Occipital lobe (tissue), 2 donors: ENCODE measurements around the gene EEF2K. TPM values are rescaled to one million over a fixed set of nuclear protein-coding genes. Genes with fewer than 3 reads are reported as not detected.

Source experiments
- DNase-seq: peaks from one replicate; lab custom pipeline; 2025; lab: John Stamatoyannopoulos, UW
- total RNA-seq: library from RNA; depleted of rRNA; stranded (reverse); fragments of >200 nt; gene quantifications from one replicate; pipeline ENCODE4 v1.2.3, GENCODE V29; 2014

Gene EEF2K
- total RNA-seq, 1 donor from 2014 or later, result 10.9 TPM

DNA sequence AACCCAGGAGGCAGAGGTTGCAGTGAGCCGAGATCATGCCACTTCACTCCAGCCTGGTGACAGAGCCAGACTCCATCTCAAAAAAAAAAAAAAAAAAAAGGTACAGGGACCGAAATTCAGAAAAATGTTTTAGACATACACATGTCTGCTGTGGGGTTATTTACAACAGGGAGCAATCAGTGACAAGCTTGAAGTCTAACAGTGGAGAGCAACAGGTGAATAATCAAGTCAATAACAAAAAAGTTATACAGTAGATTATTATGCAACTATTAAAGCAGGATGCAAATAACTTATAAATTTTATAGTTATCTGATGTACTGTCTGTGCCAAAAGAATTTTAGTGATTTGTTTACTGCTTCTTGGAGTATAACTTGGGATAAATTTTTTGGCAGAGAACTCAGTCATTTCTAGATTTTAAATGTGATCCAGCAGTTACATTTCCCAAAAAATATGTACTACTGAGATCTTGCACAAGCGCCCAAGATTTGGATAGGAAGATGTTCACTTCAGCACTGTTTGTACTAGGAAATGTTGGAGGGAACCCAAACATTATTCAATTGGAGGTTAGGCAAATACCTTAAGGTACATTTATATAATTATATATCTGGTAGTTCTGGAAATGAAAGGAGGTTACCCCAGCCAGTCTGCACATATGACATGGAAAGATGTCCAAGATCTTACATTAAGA is 34.1 kb downstream of the EEF2K start:
- DNase-seq, result no peak

DNA sequence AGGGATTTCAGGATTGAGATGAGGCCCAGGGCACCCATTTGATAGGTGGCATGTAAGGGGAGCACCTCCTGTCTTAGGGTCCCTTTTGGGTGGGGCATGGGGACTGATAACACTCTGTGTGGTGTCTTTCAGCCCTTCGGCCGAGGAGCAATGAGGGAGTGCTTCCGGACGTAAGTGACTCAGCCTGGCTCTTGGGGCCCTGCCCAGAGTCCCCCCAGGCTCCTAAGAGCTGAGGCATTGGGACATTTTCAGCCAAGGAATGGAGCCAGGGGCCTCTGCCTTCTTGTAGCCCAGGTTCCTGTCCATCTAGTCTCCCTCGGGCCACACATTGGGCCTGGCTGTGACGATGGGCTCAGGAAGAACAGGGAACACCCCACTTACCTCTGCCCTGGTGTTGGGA is 44.4 kb downstream of the EEF2K start:
- DNase-seq, result no peak

DNA sequence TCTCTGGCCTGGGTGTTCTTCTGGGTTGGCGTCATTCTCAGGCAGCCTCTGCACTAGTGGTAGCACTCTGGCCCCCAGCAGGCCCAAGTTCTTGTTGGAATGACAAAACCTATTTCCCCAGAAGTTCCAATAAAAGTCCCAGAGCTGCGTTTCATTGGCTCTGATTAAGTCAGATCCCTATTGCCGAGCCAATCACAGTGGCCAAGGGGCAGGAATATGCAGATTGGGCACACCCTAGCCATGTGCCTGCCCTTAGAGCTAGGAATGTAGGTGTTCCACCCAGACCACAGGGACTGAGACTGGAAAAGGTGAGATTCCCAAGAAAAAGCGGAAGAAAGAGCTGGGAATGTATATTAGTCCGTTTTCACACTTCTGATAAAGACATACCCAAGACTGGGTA is 46.2 kb downstream of the EEF2K start:
- DNase-seq, result no peak

DNA sequence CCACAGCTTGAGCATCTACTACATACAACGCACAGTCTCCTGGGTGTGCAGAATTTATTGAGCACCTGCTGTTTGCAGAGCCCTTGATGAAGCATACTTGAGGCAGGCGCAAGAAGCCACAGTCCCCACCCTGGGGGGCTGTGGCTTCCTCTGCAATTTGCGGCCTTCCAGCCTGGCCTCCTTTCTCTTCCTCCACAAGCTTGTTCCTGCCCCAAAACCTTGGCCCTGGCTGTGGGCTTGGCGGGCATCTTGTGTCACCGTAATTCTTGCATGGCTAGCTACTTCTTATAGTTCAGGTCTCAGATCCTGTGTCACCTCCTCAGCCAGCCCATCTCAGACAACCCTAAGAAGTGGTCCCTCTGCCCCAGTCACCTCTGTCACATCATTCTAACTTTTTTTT is 47.2 kb downstream of the EEF2K start:
- DNase-seq, result no peak

DNA sequence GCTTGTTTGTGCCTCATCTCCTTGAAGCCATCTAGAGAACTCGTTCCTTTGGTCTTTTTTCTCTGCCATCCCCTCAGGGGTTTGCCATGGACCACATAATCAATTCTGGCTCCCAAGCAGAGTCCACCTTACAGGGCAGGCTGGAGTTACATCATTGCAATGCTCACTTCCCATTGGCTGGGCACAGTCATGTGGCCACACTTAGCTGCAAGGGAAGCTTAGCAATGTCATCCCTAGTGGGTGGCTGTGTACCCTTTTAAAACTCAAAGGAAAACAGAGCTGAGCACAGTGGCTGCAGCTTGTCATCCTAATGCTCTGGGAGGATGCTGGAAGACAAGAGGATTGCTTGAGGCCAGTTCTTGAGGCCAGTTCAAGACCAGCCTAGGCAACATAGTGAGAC is 49.3 kb downstream of the EEF2K start:
- DNase-seq, result no peak

DNA sequence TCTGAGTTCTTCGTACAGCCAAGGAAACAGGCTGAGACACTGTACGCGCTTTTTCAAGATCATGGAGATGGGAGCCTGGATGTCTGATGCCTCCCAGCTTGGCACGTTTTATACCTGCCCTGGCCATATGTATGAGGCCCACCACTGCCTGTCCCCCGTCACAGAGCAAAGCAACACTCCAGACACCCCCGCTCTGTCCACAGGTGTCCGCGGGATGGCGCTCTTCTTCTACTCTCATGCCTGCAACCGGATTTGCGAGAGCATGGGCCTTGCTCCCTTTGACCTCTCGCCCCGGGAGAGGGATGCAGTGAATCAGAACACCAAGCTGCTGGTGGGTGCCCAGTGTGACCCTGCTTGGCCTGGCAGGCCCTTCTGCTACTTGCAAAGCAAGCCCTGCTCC is 51.4 kb downstream of the EEF2K start:
- no peak for DNase-seq

DNA sequence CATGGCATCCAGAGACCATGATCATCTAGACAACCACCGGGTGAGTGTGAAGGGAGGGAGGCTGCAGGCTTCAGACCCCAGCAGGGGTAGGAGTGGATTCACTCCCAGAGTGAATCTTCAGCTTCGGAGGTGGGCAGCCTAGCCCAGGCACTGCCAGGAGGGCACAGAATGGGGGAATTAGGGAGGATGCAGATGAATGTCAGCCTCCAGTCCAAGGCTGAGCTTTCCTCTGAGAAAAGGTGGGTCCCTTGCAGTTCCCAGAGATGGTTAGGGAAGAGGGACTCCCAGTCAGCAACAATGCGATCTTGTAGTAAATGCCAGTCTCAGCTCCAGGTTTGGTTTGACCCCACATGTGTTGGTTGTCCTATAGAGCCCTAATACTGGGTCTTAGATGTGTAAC is 54.4 kb downstream of the EEF2K start:
- no peak for DNase-seq

DNA sequence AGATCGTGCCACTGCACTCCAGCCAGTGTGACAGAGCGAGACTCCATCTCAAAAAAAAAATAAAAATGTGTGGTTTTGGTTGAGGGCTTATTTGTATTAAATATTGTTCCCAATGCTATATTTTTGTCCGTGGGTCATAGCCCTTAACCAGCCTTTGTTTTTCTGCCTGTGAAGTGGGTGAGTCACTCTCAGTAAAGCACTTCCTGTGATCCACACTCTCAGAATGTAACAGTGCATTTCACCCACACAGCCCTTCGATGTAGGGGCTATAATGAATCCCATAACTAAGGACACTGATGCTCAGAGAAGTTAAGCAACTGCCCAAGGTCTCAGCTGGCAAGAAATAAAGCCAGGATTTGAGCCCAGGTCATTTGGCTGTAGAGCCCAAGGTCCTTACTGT is 56.4 kb downstream of the EEF2K start:
- no peak for DNase-seq

DNA sequence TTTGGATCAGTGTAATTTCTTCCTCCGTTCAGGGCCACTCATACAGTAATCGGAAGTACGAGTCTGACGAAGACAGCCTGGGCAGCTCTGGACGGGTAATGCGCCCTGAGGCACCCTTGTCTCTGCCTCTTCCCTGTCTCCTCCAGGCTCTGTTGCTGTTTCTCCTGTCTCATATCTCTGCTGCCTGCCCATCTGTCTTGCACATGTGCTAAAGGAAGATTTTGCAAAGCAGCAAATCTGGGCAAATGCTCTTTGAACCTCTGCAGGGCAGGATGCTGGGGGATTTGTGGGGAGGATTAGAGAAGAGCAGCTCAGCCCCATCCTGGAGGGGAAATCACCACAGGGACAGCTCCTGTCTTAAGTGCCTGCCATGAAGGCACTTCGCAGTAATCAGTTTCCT is 58.7 kb downstream of the EEF2K start:
- no peak for DNase-seq

DNA sequence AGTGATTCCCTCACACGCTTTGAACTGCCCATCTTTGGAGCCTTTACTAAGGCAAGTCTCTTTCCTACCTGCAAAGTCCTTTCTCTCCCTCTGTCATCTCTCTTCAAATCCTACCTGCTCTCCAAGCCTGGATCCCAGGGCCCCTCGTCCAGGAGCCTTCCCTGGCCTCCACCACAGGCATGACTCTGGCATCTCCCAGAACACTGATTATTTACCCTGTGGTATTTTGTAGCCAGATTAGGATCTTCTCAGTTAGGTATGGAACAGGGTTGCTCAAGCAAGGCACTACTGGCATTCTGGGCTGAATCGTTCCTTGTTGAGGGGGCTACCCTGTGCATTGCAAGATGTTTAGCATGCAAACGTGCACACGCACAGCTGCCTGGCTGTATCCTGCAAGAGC is 59.3 kb downstream of the EEF2K start:
- no peak for DNase-seq

DNA sequence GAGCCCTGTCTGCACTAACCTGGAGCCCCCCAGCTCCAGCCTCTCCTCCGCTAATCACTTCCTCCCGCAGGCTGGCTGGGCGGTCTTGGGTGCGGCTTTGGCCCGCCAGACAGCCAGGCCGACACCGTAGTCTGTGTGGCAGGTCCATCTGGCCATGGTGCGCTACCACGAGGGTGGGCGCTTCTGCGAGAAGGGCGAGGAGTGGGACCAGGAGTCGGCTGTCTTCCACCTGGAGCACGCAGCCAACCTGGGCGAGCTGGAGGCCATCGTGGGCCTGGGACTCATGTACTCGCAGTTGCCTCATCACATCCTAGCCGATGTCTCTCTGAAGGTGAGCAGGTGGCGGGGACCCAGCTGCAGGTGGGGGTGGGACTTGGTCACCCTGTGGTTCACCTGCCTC is 60.5 kb downstream of the EEF2K start:
- no peak for DNase-seq

DNA sequence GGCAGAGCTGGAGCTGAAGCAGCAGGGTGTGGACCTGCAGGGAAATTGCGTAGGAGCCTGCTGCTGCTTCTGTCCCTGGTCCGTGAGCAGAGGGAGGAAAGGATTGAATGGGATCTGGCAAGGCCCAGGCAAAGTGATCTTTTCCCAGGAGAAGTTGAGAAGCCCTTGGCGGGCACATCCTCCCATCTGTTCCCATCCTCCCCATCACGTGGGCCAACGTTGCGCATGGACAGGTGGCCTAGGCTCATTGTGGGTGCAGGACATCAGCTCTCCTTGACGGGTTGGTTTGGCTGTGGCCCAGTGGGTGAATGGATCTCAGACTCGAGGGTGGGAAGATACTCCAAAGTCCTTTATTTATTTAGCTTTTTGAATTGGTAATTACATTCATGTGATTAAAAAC is 61.7 kb downstream of the EEF2K start:
- DNase-seq, result no peak

DNA sequence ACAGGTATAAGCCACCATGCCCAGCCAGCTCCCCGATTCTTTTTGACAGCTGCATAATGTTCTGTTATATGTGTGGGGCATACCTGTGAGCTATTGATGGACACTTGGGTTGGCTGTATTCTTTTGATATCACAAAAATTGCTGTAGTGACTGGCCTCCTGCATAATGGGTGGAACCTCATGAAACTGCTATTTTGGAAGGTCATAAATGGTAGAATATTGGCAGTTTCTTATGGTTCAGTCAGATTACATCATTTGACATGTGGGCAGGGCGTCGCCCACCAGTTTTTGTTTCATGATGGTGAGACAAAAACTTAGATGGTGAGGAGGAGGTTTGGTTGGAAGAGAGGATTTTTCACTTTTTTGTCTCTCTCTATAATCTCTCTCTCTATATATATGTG is 64.4 kb downstream of the EEF2K start:
- DNase-seq, result no peak

DNA sequence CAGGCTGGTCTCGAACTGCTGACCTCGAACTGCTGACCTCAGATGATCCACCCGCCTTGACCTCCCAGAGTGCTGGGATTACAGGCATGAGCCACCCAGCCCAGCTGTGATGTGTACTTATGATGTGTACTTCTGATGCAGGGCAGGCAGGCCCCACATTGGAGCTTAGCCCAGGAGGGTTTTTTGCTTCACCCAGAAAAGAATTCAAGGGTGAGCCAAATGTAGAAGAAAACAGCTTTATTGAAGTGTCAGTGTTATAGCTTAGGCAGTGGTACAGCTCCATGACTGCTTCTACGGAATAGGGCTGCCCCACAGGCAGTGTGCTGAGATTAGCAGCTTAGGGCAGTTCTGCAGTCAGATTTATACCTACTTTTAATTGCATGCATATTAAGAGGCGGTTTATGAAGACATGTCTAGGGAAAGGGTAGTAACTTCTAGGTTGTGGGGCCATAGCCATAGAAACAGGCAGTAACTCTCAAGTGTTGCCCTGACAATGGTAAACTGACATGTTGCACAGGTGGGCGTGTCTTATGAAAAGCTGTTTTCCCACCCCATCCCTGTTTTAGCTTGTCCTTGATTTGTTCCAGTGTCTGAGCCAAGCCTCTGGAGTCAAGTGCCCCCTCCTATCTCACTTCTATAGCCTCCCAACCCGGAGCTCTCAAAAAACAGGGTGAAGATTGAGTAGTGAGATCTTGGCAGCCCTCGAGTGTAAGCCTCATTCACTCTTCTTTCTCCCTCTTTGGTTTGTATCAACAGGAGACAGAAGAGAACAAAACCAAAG is 67.0 kb downstream of the EEF2K start:
- DNase-seq, result no peak

DNA sequence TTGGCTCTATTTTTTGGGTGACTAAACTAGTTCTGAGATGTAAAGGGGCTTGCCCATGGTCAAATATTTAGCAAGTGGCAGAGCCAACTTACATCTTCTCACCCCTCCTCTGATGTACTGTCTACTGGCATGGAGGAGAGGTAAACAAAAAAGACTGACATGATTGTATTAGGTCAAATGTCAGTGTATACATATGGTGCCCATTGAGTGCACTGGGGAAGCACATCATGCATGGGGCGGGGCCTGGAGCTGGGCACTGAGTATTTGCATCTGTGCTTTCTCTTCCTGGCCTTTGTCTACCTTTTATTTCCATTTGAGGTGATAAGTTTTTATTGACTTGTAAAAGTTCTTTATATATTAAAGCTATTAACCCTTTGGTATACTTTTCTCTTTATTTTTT is 68.8 kb downstream of the EEF2K start:
- no peak for DNase-seq

DNA sequence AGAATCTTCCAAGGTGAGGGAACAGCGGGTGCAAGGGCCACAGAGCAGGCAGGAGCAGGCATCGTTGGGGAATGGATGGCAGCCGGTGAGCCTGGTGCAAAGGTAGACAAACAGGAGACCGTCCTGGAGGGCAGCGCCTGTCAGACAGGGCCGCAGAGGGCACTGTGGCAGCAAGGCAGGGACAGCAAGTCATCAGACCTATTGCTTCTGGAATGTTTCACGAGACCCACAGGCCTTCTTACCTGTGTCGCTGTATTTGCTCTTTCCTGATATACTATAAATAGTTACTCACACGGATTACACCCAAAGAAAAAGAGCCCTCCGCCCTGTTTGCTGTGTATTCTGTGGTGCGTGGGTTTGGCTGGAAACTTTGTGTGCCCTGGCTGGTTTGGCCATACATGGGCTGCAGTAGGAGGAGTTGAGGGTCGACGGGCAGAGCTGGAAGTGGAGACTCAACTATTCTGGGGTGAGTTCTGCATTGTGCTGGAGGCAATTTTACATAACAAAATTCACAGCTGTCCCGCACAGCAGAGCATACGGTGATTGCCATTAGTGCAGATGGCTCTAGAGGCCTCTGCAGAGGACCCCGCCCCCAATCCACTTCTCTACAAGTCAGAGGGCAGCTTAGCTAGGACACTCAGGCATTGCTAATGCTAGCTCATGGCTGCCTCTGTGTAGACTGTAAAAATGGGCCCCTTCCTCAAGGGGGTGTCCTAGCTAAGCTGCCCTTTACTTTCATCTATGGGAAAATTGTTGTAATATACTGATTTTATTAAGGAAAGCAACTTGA is 72.6 kb downstream of the EEF2K start:
- no peak for DNase-seq

DNA sequence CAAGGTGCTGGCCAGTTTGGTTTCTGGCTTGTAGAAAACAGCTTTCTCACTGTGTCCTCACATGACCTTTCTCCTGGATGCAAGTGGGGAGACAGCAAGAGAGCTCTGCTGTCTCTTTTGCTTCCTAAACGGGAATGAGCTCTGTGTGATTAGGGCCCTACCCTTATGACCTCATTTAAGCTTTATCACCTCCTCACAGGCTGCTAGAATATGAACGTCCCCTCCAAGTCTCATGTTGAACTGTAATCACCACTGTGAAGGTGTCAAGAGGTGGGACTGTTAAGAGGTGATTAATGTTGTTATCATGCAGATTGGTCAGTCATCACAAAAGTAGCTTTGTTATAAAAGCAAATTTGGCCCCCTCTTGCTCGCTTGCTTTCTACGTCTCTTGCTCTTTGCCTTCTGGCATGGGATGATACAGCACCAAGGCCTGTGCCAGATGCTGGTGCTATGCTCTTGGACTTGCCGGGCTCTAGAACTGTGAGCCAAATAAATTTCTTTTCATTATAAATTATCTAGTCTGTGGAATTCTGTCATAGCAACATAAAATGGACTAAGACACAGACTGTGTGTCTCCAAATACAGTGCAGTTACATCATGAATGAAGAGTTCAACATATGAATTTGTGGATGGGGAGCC is 76.3 kb downstream of the EEF2K start:
- DNase-seq, result no peak

DNA sequence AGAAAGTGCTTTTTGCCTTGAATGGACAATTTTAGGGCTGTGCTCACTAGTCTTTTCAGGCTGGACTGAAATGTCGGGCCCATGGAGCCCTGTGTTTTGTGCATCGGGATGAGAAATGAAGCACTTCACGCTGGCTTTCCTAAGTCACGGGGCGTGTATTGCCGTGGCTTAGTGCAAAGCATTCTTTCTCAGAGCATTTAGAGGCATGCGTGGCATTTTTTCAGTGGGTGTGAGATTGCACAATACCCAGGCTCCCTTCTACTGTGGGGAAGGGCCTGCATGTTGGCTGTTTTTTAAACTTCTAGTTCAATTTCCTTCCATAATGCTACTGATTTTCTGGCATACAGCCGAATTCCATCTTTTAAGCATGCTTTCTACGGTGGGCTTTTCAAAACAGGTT is 78.6 kb downstream of the EEF2K start:
- no peak for DNase-seq

DNA sequence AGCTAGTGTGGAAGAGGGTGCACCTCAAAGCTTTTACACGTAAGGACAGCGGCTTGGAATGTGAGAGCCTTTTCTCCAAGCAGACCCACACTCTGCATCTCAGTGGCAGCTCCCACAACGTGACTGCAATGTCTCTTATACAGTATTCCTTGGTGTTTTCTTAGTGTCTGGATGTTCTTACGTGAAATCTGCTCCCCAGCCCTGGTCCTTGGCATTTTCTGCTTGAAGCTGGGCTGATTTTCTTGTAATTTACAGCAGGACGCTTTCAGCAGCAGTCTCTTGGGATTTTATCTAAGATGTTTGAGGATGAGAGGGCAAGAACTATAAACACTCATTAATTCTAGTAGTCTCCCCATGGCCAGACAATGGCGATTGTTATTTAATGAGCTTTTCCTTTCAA is 79.0 kb downstream of the EEF2K start:
- no peak for DNase-seq

DNA sequence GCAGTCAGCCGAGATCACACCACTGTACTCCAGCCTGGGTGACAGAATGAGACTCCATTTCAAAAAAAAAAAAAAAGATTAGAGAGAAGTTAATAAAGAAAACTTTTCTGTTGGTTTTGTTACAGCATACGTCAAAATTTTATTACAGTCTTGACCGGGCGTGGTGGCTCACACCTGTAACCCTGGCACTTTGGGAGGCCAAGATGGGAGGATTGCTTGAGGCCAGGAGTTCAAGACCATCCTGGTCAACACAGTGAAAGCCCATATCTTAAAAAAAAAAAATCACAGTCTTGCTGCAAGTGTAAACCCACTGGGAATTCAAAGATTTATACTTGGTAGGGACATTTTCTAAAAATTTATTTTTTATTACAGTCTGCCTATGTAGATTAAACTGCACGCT is 84.9 kb downstream of the EEF2K start:
- DNase-seq, result no peak

DNA sequence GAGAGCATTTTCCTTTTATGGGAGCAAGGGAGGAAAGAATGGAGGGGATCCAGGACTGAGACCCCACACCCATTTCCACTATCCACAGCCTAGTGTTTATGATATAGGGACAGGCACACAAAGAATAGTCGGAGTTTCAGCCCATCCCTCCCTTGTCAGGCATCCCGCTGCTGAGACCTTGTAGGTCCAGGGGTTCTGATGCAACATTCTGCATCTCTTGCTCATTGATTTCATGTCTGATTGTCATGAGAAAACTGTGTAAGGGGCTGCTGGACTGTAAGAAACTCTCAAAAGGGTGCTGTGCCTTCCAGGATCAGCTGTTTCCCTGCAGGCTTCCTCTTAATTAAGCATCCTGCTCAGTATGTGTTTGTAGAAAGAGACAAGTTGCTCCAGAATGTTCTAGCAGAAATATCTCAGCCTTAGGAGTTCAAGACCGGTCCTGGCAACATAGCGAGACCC is 85.8 kb downstream of the EEF2K start:
- DNase-seq, result no peak

DNA sequence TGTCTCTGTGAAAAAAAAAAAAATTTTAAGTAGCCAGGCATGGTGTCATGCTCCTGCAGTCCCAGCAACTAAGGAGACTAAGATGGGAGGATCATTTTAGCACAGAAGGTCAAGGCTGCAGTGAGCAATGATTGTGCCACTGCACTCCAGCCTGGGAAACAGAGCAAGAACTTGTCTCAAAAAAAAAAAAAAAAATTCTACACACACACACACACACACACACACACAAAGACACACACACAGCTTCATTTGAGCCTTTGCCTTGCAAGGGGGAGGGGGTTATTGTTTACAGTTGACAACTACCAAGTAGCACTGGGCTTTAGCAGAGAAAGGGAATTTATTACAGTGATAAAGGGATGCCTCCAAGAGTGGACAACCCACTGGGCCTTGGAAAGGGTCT is 86.2 kb downstream of the EEF2K start:
- no peak for DNase-seq
